Effector memory CD4-positive, alpha-beta T cell (primary cell): ENCODE results near the gene FSCN2.

ENCODE experiments used
- DNase-seq, 3 donors: peaks; one replicate each; pipeline ENCODE4 v3.0.0-alpha.2; 2020
- H3K27ac ChIP-seq: 2 replicates; pipeline ENCODE4 v1.7.0; 2013; ENCODE audit warnings: mild to moderate bottlenecking, low read length, moderate library complexity; ENCODE audit not compliant: insufficient read depth, poor library complexity, severe bottlenecking
- H3K27me3 ChIP-seq: replicated peaks from 2 replicates; pipeline ENCODE4 v1.7.0; 2013; ENCODE audit warnings: mild to moderate bottlenecking, low read length; ENCODE audit not compliant: insufficient read depth, control insufficient read depth, poor library complexity, severe bottlenecking
- H3K36me3 ChIP-seq: 2 replicates; pipeline ENCODE4 v1.7.0; 2013; ENCODE audit warnings: mild to moderate bottlenecking, low read length, moderate library complexity; ENCODE audit not compliant: control insufficient read depth, insufficient read depth
- H3K4me1 ChIP-seq: 2 replicates; pipeline ENCODE4 v1.7.0; 2013; ENCODE audit warnings: low read length, mild to moderate bottlenecking; ENCODE audit not compliant: control insufficient read depth, insufficient read depth, poor library complexity, severe bottlenecking
- H3K4me3 ChIP-seq: 2 replicates; pipeline ENCODE4 v1.7.0; 2013; ENCODE audit warnings: low read length, low read depth, mild to moderate bottlenecking; ENCODE audit not compliant: insufficient read depth, poor library complexity, severe bottlenecking
- H3K9me3 ChIP-seq: 2 replicates; pipeline ENCODE4 v1.7.0; 2013; ENCODE audit warnings: mild to moderate bottlenecking, low read length, moderate library complexity; ENCODE audit not compliant: control insufficient read depth

Gene FSCN2

DNA sequence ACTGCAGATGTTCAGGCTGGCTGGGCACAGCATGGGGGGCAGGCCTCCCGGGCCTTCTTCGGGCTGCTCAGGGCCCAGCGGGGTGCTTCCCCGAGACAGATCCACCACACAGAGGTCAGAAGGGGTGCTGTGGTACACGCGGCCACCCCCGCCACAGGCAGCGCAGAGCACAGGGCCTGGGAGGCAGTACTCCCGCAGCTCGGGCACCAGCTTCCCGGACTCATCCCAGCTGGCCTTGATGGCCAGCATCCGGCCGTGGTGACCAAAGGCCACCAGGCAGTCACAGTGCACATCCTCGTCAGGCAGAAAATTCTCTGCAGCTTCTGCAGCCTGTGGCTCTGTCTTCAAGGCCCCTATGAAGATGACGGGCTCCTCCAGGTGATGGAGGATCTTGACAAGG is 22.1 kb downstream of the FSCN2 start:
- H3K9me3 ChIP-seq, result no peaks in the 10 kb centered on the region
- H3K4me1 ChIP-seq, result peaks cover 18% of the 10 kb centered on the region
- no peaks in the 10 kb centered on the region for H3K27me3 ChIP-seq
- H3K27ac ChIP-seq, result no peak overlapping the region
- H3K36me3 ChIP-seq, result peaks cover 35% of the 10 kb centered on the region
- no peak overlapping the region for H3K4me3 ChIP-seq
- no peak for DNase-seq

DNA sequence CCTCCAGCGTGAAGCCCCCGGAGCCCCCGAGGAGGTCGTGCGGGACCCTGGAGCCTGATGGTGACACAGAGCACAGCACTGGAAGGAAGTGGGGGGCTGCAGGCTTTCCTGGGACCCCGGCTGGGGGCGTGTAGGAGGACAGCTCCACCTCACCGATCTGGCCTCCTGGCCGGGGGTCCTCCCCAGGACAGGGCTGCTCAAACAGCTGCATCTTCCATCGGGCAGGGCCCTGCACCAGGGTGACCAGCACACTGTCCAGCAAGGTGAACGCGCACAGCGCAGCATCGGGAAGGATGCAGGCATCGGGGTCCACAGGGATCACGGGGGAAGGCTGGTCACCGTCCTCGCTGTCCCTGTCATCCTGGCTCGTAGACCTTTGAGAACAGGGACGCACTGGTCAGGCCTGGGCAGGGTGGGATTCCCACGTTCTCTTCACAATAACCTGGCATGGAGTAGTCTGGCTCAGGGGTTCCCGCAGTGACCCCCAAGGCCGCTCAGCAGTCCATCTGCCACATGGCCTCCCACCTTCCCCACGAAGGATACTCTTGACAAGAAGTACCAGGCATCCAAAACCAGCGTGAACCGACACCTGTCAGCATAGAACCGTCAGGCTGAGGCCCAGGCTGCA is 22.8 kb downstream of the FSCN2 start:
- H3K36me3 ChIP-seq, result peaks cover 29% of the 10 kb centered on the region
- H3K27me3 ChIP-seq, result no peaks in the 10 kb centered on the region
- DNase-seq, result no peak
- peak overlapping the region; percentile 95 for H3K4me3 ChIP-seq
- H3K4me1 ChIP-seq, result peaks cover 18% of the 10 kb centered on the region
- no peaks in the 10 kb centered on the region for H3K9me3 ChIP-seq
- no peak overlapping the region for H3K27ac ChIP-seq

DNA sequence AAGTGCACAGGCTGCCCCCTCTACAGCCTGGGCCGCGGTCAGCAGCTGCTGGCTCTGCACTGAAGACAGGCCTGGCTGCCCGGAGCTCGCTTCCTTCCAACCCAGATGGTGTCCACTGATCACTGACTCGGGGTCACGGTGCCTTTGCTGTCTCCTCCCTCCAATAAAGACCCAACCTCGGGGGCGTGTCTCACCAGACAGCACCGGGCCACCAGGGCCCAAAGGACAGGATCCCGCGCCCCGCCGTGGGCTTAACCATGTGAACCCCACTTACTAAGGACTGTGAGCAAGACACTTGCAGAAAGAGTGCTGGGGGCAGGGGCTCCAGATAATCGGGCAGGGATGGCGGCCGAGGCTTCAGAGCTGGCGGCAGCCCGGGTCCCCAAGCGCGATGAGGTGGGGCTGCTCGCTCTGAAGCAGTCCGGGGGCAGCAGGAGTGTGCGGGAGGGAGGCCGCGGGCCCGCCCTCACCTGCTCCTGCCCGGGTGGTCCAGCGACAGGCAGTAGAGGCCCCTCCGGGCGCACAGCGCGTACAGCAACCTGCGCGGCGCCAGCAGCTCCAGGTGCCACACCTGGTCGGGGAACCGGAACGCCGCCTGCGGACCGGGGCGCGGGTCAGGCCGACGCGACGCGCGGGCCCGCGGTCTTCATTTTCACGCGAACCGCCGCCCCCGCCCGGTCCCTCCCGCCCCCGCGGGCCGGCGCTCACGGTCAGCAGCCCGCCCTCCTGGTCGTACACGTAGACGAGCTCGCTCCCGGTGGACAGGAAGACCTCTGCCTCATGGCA is 23.5 kb downstream of the FSCN2 start:
- H3K4me3 ChIP-seq, result peak overlapping the region; percentile 95
- no peak for DNase-seq
- peaks cover 18% of the 10 kb centered on the region for H3K4me1 ChIP-seq
- peaks cover 22% of the 10 kb centered on the region for H3K36me3 ChIP-seq
- H3K27me3 ChIP-seq, result no peaks in the 10 kb centered on the region
- peak overlapping the region; percentile 76 for H3K27ac ChIP-seq
- no peaks in the 10 kb centered on the region for H3K9me3 ChIP-seq

DNA sequence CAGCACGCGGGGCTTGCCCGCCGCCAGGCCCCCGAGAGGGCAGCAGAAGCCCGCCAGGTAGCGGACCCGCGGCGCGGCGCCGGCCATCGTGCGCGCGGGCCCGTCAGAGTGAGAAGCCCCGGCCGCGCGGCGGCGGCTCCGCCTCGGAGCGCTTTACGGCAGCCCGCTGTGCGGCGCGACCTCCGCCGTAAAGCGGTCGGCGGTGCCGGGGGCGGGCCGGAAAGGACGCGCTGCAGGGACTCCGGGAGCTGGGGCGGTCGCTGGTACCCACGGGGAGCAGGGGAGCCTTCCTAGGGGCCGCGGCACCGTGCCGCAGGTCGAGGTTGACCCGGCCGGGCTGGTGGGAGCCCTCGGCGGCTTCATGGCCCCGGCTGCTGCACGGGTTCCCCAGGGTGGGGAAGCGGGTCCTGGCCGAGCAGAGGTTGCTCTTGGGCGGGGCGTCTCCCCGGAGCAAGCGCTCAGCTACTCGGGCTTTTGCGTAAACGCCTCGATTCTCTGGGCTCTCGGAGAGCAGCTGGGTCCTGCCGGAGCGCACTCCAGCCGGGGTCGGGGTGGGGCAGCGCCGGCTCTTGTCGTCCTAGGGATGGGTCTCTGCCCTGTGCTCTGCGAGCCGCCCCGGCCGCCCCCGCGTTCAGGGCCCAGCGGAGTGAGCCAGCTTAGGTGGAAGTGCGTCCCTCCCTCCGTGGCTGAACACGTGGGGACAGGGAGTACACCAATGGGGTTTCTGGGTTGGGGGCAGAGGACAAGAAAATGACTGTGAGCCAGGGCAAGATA is 24.3 kb downstream of the FSCN2 start, which contains the start of gene FAAP100:
Gene FAAP100 (minus strand): TSS at position 110 of the 774 bp plus-strand sequence. CDS start 23 bp downstream, at position 87.
- Histone ChIP-seq H3K4me3 (peak within 1 kb of the TSS; percentile 95), H3K4me1 (peaks cover 18% of the 10 kb centered on the region), H3K9me3 (no peaks in the 10 kb centered on the region), H3K27me3 (no peaks in the 10 kb centered on the region), H3K36me3 (peaks cover 14% of the 10 kb centered on the region), H3K27ac (peak within 1 kb of the TSS; percentile 76)
- peak; percentile 62 to 76 (median 69) for DNase-seq

DNA sequence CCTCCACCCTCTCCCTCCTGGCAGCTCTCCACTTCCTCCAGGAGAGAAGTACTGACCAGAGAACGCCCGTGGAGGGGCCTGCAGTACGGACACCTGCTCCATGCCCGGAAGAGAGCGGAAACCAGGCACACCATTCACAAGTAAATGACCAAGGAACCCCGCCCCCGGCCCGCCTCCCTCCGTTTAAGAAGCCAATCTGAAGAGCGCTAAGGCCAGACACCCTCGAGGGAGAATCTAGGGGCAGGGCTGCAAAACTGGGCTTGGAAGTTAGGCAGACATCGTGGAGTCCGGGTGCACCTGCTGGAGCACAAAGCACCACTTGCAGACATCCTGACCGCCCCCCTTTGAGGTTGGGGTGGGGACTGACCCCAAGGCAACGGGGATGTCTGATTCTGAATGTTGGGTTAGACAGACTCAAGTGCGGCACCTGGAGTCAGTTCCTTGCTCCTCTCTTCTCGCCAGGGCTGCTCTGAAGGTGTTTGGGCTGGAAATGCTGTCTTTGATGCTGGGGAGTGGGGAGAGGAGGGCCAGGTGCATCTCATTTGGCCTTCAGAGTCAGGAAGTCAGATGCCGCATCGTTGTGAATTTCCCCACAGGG is 24.9 kb downstream of the FSCN2 start:
- H3K27me3 ChIP-seq, result no peaks in the 10 kb centered on the region
- H3K9me3 ChIP-seq, result no peaks in the 10 kb centered on the region
- H3K4me1 ChIP-seq, result peaks cover 18% of the 10 kb centered on the region
- H3K36me3 ChIP-seq, result peaks cover 8% of the 10 kb centered on the region
- peak; percentile 63 to 74 (median 72) for DNase-seq
- H3K27ac ChIP-seq, result peak overlapping the region; percentile 76
- H3K4me3 ChIP-seq, result peak overlapping the region; percentile 95

DNA sequence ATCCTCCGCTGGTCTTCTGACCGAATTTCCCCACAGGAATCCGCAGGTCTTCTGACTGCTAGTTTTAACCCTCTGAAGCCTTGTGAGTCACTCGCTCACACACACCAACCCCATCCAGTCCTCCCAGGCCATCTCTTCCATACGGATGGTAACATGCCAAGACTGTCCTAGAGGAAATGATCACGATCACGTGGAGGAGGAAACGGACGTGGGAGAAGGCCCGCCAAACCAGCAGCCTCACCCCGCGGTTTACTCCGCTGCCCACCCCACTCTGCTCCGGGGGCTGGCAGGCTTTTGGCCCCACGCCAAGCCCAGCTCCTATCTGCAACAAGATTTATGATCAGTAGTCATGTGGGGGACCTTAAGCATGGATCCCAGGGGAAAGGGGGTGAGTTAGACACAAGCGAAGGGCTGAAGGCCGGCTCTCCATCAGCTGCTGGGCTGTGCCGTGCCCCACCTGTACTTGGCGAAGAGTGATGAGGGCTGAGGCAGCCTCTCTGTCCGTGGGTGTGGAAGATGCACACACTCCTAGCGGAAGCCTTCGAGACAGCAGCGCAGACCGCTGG is 25.5 kb downstream of the FSCN2 start:
- Histone ChIP-seq H3K9me3 (no peaks in the 10 kb centered on the region), H3K27me3 (no peaks in the 10 kb centered on the region), H3K4me3 (peak overlapping the region; percentile 95), H3K4me1 (peaks cover 18% of the 10 kb centered on the region), H3K27ac (peak overlapping the region; percentile 76), H3K36me3 (peaks cover 8% of the 10 kb centered on the region)
- no peak for DNase-seq

DNA sequence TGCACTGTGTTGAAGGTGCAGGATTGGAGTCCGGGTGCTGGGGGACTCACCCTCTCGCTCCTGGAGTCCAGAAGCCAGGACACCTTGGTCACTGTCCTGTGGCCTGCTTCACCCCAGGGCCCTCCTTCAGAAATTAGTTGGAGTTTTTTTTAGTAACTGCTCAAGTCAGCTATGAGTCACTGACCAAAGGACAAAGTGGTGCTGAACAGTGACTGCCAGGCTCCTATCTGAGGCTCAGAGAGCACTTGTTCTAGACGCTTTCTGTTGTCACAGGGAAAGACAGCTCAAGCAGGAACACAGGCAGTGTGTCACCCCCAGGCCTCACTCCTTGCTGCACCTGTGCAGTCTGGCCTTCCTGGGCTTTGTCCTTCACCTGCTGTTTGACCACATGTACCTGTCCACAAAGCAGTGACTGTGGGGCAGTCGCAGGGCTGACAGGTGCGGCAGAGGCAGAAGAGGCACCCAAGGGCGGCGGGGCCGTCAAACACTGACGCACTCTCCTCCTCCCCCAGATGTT is 28.1 kb downstream of the FSCN2 start:
- no peak for DNase-seq
- no peak overlapping the region for H3K4me3 ChIP-seq
- no peak overlapping the region for H3K27ac ChIP-seq
- peaks cover 17% of the 10 kb centered on the region for H3K36me3 ChIP-seq
- H3K9me3 ChIP-seq, result no peaks in the 10 kb centered on the region
- H3K27me3 ChIP-seq, result no peaks in the 10 kb centered on the region
- peaks cover 13% of the 10 kb centered on the region for H3K4me1 ChIP-seq

DNA sequence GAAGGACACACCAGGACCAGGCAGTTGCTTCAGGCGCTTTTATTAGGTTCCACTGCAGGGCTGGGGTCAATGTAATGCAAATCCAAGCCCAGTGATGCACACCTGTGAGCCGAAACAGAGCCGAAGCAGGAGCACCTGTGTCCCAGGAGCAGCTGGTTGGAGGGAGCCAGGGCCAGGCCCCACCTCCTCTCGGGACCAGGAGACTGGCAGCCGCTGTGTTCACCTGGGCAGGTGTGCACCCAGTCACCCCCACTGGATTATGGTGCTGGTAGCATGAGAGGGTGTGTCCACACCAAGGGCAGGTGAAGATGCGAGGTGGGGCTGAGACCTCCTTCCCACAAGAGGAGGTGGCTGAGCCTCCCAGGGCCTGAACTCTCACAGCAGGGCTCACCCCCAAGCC is 28.7 kb downstream of the FSCN2 start:
- Histone ChIP-seq H3K36me3 (peaks cover 20% of the 10 kb centered on the region), H3K4me3 (no peak overlapping the region), H3K27me3 (no peaks in the 10 kb centered on the region), H3K4me1 (peaks cover 8% of the 10 kb centered on the region), H3K27ac (no peak overlapping the region), H3K9me3 (no peaks in the 10 kb centered on the region)
- DNase-seq, result no peak

DNA sequence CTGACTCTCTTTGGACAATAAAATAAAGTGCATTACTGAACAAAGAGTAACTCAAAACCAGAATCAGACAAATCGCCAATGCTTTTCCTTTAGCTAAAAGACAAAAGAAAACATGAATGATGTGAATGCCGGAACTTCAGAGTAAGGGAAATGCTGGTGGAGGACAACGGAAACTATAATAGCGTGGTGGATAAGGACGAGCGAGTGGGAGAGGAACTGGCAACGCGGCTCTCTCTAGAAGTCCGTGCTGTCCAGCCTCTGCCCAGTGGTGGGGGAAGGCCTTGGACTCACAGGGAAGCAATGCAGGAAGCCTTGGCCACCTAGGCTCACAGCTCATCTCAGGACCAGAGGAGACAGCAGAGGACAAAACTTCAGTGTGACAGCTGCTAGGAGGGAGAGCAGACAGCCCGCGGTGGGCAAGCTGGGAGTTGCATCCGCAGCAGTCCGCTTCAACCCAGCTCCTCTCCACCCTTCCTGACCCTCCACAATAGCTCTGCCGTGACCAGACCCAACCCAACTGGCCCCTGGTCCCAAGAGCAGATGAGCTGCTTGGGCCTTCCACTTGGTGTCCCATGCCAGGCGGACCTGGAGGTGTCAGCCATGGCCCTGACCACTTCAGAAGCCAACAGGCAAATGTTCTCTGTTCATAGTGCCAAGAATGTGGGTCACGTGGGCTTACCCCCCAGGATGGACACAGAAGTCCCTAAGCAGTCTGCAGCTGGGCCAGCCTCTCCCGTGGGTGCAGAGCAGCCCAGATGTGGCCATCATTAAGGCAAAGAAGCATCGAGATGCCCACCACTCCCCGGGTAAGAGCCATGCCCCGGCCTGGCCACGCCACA is 29.3 kb downstream of the FSCN2 start:
- no peaks in the 10 kb centered on the region for H3K27me3 ChIP-seq
- no peak overlapping the region for H3K27ac ChIP-seq
- peaks cover 23% of the 10 kb centered on the region for H3K36me3 ChIP-seq
- DNase-seq, result no peak
- H3K4me1 ChIP-seq, result peaks cover 8% of the 10 kb centered on the region
- no peak overlapping the region for H3K4me3 ChIP-seq
- H3K9me3 ChIP-seq, result no peaks in the 10 kb centered on the region
